Stimulated activated CD8-positive, alpha-beta memory T cell treated with anti-CD3 and anti-CD28 coated beads, Interleukin-4, amount 100 ng/mL, for 4 hours (primary cell): ENCODE data around the gene CA11.
"Not testable (repeated sequence)": the region's sequence is repeated elsewhere in the genome, so short reads cannot be mapped to it uniquely, and the experiment has no call there.

ENCODE experiments used
- DNase-seq, 2 donors: peaks; one replicate each; pipeline ENCODE4 v3.0.0-alpha.2; 2020; ENCODE audit warnings: low read depth in 2 of 2, low spot score in 1 of 2

Gene CA11

DNA sequence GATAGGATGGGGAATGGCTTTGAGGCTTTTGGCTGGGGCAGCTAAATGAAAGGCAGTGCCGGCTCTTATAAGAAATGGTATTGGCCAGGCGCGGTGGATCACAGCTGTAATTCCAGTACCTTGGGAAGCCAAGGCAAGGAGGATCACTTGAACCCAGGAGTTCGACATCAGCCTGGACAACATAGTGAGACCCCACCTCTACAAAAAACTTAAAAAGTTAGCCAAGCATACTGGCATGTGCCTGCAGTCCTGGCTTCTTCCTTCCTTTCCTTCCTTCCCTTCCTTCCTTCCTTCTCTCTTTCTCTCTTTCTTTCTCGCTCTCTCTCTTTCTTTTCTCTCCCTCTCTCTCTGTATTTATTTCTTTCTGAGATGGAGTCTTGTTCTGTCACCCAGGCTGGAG lies 3.1 kb downstream of the CA11 start:
- no peak for DNase-seq

DNA sequence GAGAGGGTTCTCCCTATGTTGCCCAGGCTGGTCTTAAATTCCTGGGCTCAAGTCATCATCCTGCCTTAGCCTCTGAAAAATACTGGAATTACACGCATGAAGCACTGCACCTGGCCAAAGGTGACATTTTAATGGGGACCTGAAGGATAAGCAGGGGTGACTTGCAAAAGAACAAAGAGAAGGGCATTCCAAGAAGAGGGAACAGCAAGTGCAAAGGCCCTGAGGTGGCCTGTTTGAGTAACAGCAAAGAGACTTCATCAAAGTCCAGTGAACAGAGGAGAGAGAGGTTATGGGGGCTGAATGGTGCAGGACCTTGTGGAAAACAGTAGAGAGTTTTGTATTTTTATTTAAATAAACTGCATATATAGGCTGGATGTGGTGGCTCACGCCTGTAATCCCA lies 4.1 kb downstream of the CA11 start:
- DNase-seq = no peak

DNA sequence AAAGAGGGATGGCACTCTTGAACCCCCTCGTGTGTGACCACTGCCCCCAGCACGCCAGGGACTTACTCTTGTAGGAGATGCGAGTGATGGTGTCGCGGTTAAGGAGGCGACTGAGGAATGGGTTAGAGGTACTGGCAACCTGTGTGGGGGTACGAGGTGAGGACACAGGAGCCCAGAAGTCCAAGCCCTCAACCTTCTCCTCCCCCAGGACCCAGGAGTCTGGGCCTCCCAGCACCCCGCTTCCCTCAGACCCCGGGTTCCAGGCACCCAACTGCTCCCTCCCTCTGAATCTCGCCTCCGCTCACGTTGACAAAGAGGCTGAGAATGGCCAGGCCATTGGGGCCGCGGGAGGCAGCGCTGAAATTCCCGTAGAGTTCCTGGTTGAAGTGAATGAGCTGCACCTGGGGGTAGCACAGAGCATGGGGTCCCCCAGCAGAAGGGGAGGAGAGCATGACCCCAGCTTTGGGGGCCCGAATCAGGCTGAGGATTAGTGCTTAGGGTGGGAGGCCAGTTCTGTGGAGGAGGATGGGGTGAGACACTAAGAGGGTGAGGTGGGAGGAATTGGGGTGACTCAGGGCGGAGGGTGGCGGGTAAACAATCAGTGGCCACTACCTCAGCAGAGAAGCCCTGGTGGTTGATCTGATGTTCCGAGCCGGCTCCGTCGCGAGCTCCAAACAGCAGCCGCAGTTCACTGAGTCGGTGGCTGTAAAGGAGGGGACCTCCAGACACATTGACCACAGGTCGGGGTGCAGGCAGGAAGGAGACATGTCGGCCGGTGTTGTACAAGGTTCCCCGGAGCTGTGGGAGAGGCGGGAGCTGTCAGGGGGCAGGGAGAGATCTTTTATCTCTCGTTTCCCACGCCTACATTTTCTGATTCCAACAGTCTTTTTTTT lies 6.3 kb downstream of the CA11 start:
- no peak for DNase-seq

DNA sequence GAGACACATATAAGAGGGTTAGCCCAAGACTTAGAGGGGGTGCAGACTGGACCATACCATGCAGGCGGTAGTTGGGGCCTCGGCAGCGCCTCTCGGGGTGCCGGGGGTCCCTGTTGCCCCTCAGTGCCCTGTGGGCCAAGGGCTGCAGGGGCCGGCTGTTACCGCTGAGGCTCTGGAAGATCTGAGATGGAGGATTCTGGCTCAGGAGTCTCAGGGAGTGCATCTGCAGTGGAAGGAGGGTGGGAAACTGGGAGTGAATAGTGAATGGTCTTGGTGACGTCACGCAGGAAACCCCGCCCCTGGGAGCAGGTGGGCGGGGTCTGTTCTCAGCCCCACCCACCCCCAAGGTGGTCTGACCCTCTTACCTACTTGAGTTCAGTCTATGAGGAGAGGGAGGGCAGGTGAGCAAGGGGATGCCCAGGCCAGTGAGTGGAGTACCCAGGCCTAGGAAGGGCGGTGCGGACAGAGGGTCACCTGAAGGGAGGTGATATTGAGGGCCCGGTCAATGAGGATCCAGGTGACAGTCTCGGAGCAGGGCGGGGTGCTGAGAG lies 7.1 kb downstream of the CA11 start:
- DNase-seq = no peak

DNA sequence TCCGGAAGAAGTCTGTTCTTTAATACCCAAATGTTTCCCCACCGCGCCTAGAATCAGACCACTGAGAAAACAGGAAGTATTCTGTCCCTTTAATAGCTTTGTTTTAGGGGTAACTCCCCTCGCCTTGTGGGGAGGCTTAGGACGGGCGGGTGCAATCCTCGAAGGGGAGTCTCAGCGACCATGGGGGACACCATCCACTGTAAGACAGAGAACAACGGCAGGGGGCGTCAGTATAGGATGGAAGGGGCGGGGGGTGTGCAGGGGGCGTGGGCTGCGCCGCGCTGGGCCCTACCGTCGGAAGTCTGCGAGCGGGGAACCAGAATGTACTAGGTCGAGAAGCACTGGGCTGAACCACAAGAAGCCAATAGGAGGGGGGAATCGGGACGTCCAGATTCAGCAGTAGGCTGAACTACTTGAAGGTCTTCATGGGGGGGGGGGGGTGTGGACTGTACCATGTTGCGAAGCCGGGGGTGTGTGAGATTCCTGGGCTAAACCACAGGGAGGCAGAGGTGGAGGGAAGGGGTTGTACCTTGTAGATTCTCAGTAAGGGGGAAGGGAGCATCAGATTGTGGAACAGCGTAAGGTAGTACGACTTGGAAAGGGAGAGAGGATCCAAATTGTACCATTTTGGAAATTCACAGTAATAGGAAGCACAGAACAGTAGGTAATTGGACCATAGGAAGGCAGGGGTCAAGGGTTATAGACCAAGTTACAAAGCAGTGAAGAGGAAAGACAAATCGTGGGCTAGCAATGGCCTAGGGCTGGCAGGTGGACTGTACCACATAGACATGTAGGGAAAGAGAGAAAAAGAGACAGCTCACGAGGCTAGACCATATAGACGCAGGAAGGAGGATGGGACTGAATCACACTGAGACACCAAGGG lies 7.8 kb downstream of the CA11 start:
- DNase-seq = peak; percentile 46 to 65

DNA sequence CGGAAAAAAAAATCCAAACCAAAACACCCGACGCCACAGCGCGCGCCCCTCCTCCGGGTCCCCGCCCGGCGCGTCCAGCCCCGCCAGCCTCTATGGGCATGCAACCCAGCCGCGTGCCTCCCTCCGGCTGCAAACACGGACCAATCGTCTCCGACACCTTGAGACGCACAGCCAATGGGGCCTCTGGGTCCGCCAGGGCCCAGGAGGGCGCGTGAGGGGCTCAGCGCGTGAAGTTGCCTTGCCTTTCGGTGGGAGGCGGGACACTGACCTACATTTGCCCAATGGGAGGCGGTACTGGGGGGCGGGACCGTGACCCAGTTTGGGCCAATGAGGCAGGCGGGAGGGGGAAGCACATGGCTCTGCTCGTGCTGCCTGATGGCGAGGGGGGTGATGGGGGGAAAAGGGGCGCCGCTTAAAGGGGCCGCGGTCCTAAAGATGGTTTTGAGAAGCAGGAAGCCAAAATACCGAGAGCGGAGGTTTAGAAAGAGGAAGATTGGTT lies 8.5 kb downstream of the CA11 start:
- peak; percentile 99 for DNase-seq

DNA sequence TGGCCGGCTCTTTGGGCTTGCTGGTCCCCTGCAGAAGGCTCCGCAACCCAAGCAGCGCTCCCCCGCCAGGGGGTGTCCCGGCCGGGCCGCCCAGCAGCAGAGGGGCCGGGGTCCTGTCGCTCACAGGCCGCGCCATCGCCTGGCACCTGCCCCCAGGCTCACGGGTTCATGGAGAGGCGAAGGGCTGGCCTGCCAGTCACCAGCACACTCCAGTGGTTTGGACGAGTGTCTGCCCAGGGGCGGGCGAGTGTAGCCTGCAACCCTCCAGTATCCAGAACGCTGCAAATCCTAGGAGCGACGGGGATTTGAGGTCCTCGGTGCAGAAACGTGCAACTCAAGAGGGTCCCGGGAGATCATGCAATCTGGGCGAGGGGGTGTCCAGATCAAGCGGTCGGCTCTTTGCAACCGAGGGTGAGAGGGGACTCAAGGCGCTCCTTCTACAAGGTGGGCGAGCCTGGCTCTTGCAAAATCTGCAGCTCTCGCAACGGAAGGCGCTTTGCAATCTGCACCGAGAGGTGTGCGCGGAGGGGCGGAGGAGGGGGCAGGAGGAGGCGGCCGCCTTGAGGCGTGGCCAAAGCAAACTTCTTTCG lies 9.0 kb downstream of the CA11 start, which contains the start of gene DBP:
Gene DBP, minus strand, starts transcription at position 521 of the 590 bp plus-strand sequence. Its CDS starts 385 bp downstream, at position 136.
- no peak for DNase-seq

DNA sequence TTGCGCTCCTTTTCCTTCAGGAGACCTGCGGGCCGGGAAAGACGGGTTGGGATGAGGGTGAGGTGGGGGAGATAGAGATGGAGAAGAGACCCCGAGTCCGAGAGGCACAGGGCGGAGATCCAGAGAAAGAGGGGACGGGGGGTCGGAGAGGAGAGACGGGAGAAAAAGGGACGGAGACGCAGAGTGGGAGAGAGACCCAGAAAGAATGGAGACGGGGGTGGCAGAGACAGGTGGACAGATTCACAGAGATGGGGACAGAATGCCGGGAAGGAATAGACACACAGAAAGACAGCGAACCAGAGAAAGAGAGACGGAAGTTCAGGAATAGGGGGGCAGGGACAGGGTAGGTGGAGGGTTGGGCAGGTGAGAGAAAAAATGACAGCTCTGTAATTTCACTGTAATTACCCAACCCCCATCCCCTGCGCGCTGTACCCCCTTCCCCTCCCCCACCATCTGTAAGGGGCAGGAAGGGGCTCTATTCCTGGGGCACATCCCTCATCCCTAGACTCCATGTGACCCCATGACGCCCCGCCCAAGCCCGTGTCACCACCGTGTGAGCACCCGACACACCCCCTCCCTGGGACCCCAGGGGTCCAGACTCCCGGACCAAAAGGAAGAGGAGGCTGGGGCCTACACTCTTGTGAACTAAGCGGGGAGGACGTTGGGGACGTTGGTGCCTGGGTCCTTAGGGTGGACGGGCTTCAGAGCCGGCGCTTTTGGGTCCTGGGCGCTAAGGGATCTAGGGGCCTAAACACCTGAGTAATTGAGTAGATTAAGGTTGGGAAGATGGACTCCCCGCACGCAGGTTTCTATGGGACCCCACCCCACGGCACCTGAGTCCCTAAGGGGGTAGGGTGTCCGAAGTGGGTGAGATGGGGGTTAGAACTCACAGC lies 9.8 kb downstream of the CA11 start:
- no peak for DNase-seq

DNA sequence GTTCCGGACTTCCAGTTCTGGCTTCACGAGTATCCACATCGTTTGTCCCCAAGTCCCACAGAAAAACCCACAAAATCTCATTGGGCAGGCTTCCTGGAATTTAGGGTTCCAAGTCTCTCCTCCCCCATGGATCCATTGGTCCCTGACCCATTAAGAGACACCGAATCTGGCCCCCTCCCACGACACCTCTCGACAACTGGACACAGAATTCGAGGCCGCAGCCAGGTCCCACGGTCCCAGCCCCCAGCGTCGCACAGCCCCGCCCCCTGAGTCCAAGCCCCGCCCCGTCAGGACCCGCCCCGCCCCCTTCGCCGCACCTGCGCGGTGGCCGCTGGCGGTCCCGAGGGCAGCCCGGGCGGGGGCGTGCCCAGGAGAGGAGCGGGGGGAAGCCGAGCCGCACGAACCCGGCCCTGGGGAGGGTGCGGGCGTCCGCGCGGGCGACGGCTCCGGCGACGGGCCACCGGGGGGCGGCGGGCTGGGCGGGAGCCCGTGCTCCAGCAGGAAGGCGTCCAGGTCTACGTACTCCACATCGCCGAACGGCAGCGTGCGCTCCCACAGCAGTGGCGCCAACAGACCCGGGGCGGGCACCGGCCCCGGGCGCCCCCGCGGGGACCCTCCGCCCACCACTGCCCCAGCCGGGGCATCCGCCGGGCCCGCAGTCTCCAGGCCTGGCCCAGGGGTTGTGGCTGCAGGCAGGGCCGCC lies 10.6 kb downstream of the CA11 start:
- DNase-seq = peak in 1 of 2 donors; percentile 50

DNA sequence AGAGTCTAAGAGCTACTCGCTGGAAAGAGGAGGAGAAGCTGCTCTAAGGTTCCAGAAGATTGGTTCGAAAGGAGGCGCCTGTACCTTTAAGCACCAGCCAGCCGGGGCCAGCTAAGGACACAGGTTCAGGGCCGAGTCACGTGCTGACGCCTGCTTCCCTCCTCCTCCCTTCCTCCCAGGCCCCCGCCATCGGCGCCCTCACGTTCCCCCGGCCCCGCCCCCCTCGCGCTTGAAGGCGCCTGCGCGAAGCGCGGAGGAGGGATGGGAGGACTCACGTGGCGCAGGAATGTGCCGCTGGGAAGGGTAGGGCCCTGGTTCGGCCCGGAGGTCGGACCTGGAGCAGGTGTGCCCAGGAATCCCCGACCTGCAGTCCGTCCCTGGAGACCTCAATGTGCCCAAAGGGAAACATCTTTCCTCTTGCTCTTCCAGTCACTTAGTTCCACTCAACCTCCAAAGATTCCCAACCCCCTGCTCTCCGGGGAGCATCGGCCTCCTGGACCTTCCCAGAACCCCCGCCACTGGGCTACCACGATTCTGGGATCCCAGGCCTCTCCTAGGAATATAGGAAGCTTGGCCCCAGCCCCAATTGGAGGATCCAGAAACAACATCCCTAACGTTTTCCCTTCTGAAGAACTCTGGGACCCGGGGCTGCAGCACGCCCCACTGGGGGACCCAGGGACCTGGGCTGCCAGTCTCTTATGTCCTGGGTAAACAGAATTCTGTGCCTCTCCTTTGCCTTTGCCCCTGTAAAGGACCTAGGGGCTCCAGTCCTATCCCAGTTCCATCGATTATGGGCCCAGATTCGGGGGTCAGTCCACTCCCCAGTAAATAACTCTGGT lies 11.3 kb downstream of the CA11 start:
- peak; percentile 82 to 85 for DNase-seq

DNA sequence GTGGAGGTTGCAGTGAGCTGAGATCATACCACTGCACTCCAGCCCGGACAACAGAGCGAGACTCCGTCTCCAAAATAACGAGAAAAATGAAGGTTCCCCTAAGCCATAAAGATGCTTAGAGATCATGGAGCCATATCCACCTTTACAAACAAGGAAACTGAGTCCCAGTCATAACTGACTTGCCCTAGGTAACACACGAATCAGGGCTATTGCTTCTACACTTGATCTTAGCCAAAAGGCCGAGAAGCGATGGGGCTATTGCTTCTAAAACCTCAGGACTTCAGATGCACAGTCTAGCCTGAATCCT lies 12.0 kb downstream of the CA11 start:
- no peak for DNase-seq

DNA sequence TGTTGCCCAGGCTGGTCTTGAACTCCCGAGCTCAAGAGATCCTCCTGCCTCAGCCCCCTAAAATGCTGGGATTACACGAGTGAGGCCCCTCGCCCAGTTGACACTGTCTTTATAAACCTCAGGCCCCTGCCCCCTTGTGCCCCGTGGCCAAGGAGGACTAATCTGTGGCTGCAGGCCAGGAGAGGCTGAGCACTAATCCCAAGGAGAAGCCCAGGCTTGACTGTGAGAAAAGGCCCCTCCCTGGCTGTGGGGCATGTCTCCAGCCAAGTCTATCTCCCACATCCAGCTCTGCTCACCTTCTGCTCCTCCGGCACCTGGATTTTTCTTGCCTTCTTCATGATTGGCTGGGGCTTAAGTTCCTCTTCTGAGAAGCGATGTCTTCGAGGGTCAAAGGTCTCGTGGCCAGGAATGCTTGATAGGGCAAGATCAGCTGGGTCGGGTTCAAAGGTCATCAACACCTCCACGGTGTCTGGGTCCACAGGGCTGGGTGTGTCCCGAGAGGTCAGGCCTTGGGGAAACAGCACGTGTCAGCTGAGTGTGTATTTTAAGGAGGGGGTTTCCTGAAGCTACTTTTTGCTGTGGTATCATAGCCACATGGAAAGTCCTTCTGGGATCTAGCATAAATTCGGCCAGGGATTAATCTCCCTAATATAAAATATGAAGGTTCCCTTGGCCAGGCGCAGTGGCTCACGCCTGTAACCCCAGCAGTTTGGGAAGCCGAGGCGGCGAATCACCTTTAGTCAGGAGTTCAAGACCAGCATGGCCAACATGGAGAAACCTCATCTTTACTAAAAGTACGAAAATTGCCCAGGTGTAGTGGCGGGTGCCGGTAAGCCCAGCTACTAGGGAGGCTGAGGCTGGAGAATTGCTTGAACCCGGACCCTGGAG lies 12.6 kb downstream of the CA11 start:
- no peak for DNase-seq

DNA sequence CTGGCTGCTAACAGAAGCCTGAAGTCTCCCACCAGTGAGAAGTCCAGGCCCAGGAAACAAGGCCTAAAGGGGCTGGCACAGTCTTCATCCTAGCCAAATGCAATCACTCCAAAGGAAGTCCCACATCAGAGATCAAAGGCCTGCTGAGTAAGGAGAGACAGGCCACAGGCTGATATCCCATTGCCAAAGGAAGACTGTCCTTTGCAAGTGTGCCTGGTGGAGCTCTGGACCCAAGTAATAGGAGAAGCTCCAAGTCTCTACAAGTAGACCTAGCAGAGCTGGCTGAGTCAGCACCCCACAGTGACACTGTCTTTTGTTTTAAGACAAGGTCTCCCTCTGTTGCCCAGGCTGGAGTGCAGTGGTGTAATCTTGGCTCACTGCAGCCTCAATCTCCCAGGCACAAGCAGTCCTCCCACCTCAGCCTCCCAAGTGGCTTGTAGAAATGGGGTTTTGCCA lies 13.3 kb downstream of the CA11 start:
- no peak for DNase-seq

DNA sequence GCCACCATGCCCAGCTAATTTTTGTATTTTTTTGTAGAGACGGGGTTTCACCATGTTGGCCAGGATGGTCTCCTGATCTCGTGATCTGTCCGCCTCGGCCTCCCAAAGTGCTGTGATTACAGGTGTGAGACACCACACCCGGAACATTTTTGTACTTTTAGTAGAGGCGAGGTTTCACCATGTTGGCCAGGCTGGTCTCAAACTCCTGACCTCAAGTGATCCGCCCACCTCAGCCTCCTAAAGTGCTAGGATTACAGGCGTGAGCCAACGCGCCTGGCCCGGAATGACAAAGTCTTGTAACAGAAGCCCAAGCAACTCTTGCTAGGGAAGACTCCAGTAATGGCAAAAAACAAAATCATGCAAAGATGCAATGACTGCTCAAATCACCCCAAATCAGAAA lies 13.7 kb downstream of the CA11 start:
- DNase-seq = not testable (repeated sequence)

DNA sequence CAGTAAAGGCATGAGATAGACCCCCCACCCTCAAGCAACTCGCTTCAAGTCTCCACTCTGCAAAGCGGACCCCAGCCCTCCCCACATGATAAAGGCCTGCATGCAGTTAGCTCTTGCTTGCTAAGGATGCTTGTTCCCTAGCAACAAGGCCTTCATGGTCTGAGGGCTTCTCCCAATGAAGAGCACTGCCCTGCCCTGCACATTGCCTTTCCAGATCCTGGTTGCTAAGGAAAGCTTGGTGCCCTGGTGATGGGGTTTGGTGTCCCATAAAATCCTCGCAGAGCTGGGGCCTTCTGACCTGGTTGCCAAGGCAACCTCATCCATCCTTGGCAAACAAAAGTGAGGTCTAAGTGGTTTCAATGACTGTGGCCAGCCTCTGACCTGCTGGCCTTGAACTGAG lies 14.8 kb downstream of the CA11 start:
- no peak for DNase-seq

DNA sequence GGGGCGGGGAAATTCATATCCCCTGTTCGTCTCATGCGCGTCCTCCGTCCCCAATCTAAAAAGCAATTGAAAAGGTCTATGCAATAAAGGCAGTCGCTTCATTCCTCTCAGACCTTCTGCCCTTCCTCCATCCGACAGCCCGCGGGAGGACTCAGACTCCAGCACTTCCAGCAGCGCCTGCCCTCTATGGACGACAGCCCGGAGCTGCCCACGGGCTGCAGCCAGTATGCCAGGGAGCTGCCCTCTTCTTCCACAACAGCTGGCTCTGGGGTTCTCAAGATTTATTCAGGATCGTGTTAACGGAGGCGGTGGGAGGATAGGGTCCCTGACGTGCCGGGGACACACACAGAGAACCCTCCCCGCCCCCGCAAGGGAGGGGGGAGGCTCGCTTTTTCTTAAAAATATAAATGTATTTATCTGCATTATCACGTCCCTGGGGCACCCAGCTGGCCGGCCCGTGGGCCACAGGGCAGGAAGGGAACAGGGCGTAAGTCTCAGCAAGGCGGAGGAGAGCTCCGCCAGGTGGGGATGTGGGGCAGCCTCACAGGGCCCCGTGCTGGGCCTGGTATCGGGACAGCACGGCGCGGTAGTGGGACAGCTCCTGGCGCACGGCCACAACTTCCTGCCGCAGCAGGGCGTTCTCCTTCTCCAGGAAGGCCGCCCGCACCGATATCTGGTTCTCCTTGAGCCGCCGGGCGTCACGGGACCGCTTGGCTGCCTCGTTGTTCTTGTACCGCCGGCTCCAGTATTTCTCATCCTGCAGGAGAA lies 15.5 kb downstream of the CA11 start:
- DNase-seq = no peak
